Trophoblast cell (in vitro differentiated cells and primary cell): Measurements from ENCODE around the gene OR13G1.

Source experiments
- DNase-seq, 2 donors: peaks; one replicate each; pipeline ENCODE4 v3.0.0-alpha.2; 2016
- H2AFZ ChIP-seq: 2 replicates; pipeline ENCODE4 v1.6.1; 2013; ENCODE audit warnings: low read length, moderate library complexity, mild to moderate bottlenecking; ENCODE audit not compliant: insufficient read depth, poor library complexity
- H2AK5ac ChIP-seq: 2 replicates; pipeline ENCODE4 v1.6.1; 2013; ENCODE audit warnings: mild to moderate bottlenecking, low read length
- H2BK120ac ChIP-seq: 2 replicates; pipeline ENCODE4 v1.6.1; 2013; ENCODE audit warnings: low read length, mild to moderate bottlenecking, moderate library complexity; ENCODE audit not compliant: insufficient read depth, poor library complexity
- H2BK12ac ChIP-seq: 2 replicates; pipeline ENCODE4 v1.6.1; 2013; ENCODE audit warnings: mild to moderate bottlenecking, low read length, moderate library complexity
- H2BK5ac ChIP-seq: 2 replicates; pipeline ENCODE4 v1.6.1; 2013; ENCODE audit warnings: low read length, low read depth, moderate library complexity, mild to moderate bottlenecking; ENCODE audit not compliant: poor library complexity
- H3K14ac ChIP-seq: 2 replicates; pipeline ENCODE4 v1.6.1; 2013; ENCODE audit warnings: mild to moderate bottlenecking, low read length
- H3K18ac ChIP-seq: 2 replicates; pipeline ENCODE4 v1.6.1; 2013; ENCODE audit warnings: mild to moderate bottlenecking, low read length
- H3K23ac ChIP-seq: 2 replicates; pipeline ENCODE4 v1.6.1; 2013; ENCODE audit warnings: low read length
- H3K27ac ChIP-seq: 2 replicates; pipeline ENCODE4 v1.5.1; 2013; ENCODE audit warnings: low read depth, mild to moderate bottlenecking, inconsistent platforms, low read length, moderate library complexity
- H3K27me3 ChIP-seq: 2 replicates; pipeline ENCODE4 v1.6.1; 2013; ENCODE audit warnings: inconsistent platforms, mild to moderate bottlenecking, low read length, moderate library complexity; ENCODE audit not compliant: insufficient read depth
- H3K36me3 ChIP-seq, 2 experiments: 1 replicate in 1 of 2; 2 replicates in 1 of 2; pipeline ENCODE4 v1.6.1; 2013; ENCODE audit warnings: low read length in 2 of 2, mild to moderate bottlenecking in 2 of 2, moderate library complexity in 1 of 2; ENCODE audit not compliant: insufficient read depth in 2 of 2, control insufficient read depth in 1 of 2
- H3K4ac ChIP-seq: 2 replicates; pipeline ENCODE4 v1.6.1; 2013; ENCODE audit warnings: low read depth, mild to moderate bottlenecking, low read length, moderate library complexity
- H3K4me1 ChIP-seq, 2 experiments: 1 replicate in 1 of 2; 2 replicates in 1 of 2; pipeline ENCODE4 v1.6.1; 2013; ENCODE audit warnings: low read length in 2 of 2, mild to moderate bottlenecking in 2 of 2, moderate library complexity in 1 of 2; ENCODE audit not compliant: insufficient read depth in 2 of 2, control insufficient read depth in 1 of 2
- H3K4me2 ChIP-seq: 2 replicates; pipeline ENCODE4 v1.6.1; 2013; ENCODE audit warnings: inconsistent platforms, mild to moderate bottlenecking, low read length, moderate library complexity
- H3K4me3 ChIP-seq: 2 replicates; pipeline ENCODE4 v1.5.1; 2013; ENCODE audit warnings: mild to moderate bottlenecking, low read depth, low read length, inconsistent platforms
- H3K79me1 ChIP-seq: one replicate; pipeline ENCODE4 v1.6.1; 2013; ENCODE audit warnings: low read length
- H3K79me2 ChIP-seq: 2 replicates; pipeline ENCODE4 v1.6.1; 2013; ENCODE audit warnings: low read length, mild to moderate bottlenecking; ENCODE audit not compliant: control insufficient read depth, insufficient read depth, poor library complexity
- H3K9ac ChIP-seq: 2 replicates; pipeline ENCODE4 v1.6.1; 2013; ENCODE audit warnings: mild to moderate bottlenecking, low read length
- H3K9me3 ChIP-seq: 2 replicates; pipeline ENCODE4 v1.6.1; 2013; ENCODE audit warnings: low read depth, mild to moderate bottlenecking, control low read depth, inconsistent platforms, low read length; ENCODE audit not compliant: insufficient read depth
- H4K12ac ChIP-seq: 2 replicates; pipeline ENCODE4 v1.6.1; 2013; ENCODE audit warnings: low read depth, mild to moderate bottlenecking, low read length, moderate library complexity
- H4K8ac ChIP-seq: 2 replicates; pipeline ENCODE4 v1.6.1; 2013; ENCODE audit warnings: low read depth, mild to moderate bottlenecking, low read length, moderate library complexity
- H4K91ac ChIP-seq: one replicate; pipeline ENCODE4 v1.6.1; 2013; ENCODE audit warnings: low read depth, mild to moderate bottlenecking, low read length, moderate library complexity
- WGBS: extraction: QIAGEN DNeasy Blood & Tissue Kit; methylation state at CpG from one replicate; pipeline ENCODE4 v1.1.7; 2013; ENCODE audit warnings: missing lambda C conversion rate; ENCODE audit not compliant: insufficient read length, insufficient coverage; ENCODE audit errors: extremely low coverage; 5-methylcytosine and 5-hydroxymethylcytosine counted together

Gene OR13G1

GRCh38 chr1:247669225-247669624, 10.3 kb downstream of the OR13G1 start:
- H3K9me3 ChIP-seq: no peaks in the 10 kb centered on the region
- DNase-seq: no peak
- no peak overlapping the region for H3K18ac ChIP-seq
- no peak overlapping the region for H4K8ac ChIP-seq
- no peak overlapping the region for H3K4me3 ChIP-seq
- H3K79me1 ChIP-seq: no peaks in the 10 kb centered on the region
- no peak overlapping the region for H4K12ac ChIP-seq
- H3K4me1 ChIP-seq: no peaks in the 10 kb centered on the region
- no peak overlapping the region for H4K91ac ChIP-seq
- H2AFZ ChIP-seq: no peak overlapping the region
- H3K14ac ChIP-seq: no peak overlapping the region
- no peak overlapping the region for H3K27ac ChIP-seq
- H3K4me2 ChIP-seq: no peak overlapping the region
- H3K9ac ChIP-seq: no peak overlapping the region
- WGBS: no CpG with 5 or more reads among the region's 1 CpG
- H3K36me3 ChIP-seq: no peaks in the 10 kb centered on the region
- H3K23ac ChIP-seq: no peak overlapping the region
- H3K79me2 ChIP-seq: no peaks in the 10 kb centered on the region
- H3K27me3 ChIP-seq: no peaks in the 10 kb centered on the region
- no peak overlapping the region for H2BK120ac ChIP-seq
- no peak overlapping the region for H2BK5ac ChIP-seq
- H2AK5ac ChIP-seq: no peak overlapping the region
- H2BK12ac ChIP-seq: no peak overlapping the region
- no peak overlapping the region for H3K4ac ChIP-seq

- no peaks in the 10 kb centered on the region for H3K36me3 ChIP-seq
- H3K4me1 ChIP-seq: no peaks in the 10 kb centered on the region
- no peaks in the 10 kb centered on the region for H3K79me1 ChIP-seq
- H2AK5ac ChIP-seq: no peak overlapping the region
- H2BK12ac ChIP-seq: no peak overlapping the region
- no peaks in the 10 kb centered on the region for H3K27me3 ChIP-seq
- H3K23ac ChIP-seq: no peak overlapping the region
- no peak for DNase-seq
- H3K4me2 ChIP-seq: no peak overlapping the region
- no peak overlapping the region for H2BK5ac ChIP-seq
- no peak overlapping the region for H3K9ac ChIP-seq
- H3K14ac ChIP-seq: no peak overlapping the region
- H3K4ac ChIP-seq: no peak overlapping the region
- no peak overlapping the region for H2AFZ ChIP-seq
- H3K4me3 ChIP-seq: no peak overlapping the region
- H3K9me3 ChIP-seq: no peaks in the 10 kb centered on the region
- WGBS: no CpG with 5 or more reads among the region's 7 CpGs
- no peak overlapping the region for H3K27ac ChIP-seq
- H4K12ac ChIP-seq: no peak overlapping the region
- H4K8ac ChIP-seq: no peak overlapping the region
- H4K91ac ChIP-seq: no peak overlapping the region
- H3K18ac ChIP-seq: no peak overlapping the region
- H3K79me2 ChIP-seq: no peaks in the 10 kb centered on the region
- H2BK120ac ChIP-seq: no peak overlapping the region
Observed at GRCh38 chr1:247656221-247656875, 23.2 kb downstream of the OR13G1 start.

- H4K8ac ChIP-seq: no peak overlapping the region
- DNase-seq: no peak
- H2AK5ac ChIP-seq: no peak overlapping the region
- H3K4me1 ChIP-seq: no peaks in the 10 kb centered on the region
- H4K91ac ChIP-seq: no peak overlapping the region
- H4K12ac ChIP-seq: no peak overlapping the region
- no peak overlapping the region for H3K9ac ChIP-seq
- H3K79me1 ChIP-seq: no peaks in the 10 kb centered on the region
- H3K23ac ChIP-seq: no peak overlapping the region
- no peak overlapping the region for H3K4ac ChIP-seq
- H2AFZ ChIP-seq: no peak overlapping the region
- H3K27me3 ChIP-seq: no peaks in the 10 kb centered on the region
- no peaks in the 10 kb centered on the region for H3K36me3 ChIP-seq
- no peak overlapping the region for H3K18ac ChIP-seq
- no peak overlapping the region for H3K14ac ChIP-seq
- no peak overlapping the region for H2BK120ac ChIP-seq
- H2BK12ac ChIP-seq: no peak overlapping the region
- WGBS: no CpG with 5 or more reads among the region's 1 CpG
- no peak overlapping the region for H3K4me3 ChIP-seq
- no peak overlapping the region for H2BK5ac ChIP-seq
- H3K79me2 ChIP-seq: no peaks in the 10 kb centered on the region
- no peak overlapping the region for H3K27ac ChIP-seq
- H3K4me2 ChIP-seq: no peak overlapping the region
- no peaks in the 10 kb centered on the region for H3K9me3 ChIP-seq
Observed at GRCh38 chr1:247653040-247653439, 26.5 kb downstream of the OR13G1 start.

GRCh38 chr1:247647864-247648263, 31.7 kb downstream of the OR13G1 start:
- Histone ChIP-seq H3K27me3 (no peaks in the 10 kb centered on the region), H3K4me1 (no peaks in the 10 kb centered on the region), H4K8ac (no peak overlapping the region), H3K9me3 (no peaks in the 10 kb centered on the region), H3K23ac (no peak overlapping the region), H4K12ac (no peak overlapping the region), H3K4ac (no peak overlapping the region), H3K9ac (no peak overlapping the region), H3K14ac (no peak overlapping the region), H2AK5ac (no peak overlapping the region), H3K4me3 (no peak overlapping the region), H3K4me2 (no peak overlapping the region), H3K79me1 (no peaks in the 10 kb centered on the region), H3K27ac (no peak overlapping the region), H3K36me3 (no peaks in the 10 kb centered on the region), H3K18ac (no peak overlapping the region), H2AFZ (no peak overlapping the region), H4K91ac (no peak overlapping the region), H2BK12ac (no peak overlapping the region), H3K79me2 (no peaks in the 10 kb centered on the region), H2BK120ac (no peak overlapping the region), H2BK5ac (no peak overlapping the region)
- no CpG with 5 or more reads among the region's 2 CpGs for WGBS
- no peak for DNase-seq
